ENCODE measurements around the gene FOXO4.

The FOXO4 gene

GRCh38 chrX:71102292-71102691, 6.6 kb downstream of the FOXO4 start:
- DNase-seq (ENCODE audit: low spot score), result no peak
- TF ChIP-seq CTCF (IDR thresholded peaks at IDR 0.05; ENCODE audit: poor library complexity, severe bottlenecking), result no peak
- no peak overlapping the region for H3K27ac ChIP-seq (ENCODE audit: poor library complexity, severe bottlenecking)
- no peaks in the 10 kb centered on the region for H3K4me1 ChIP-seq (ENCODE audit: insufficient read depth, poor library complexity, severe bottlenecking)
- H3K4me3 ChIP-seq (ENCODE audit: severe bottlenecking), result no peak overlapping the region
- no peak for ATAC-seq (ENCODE audit: low read depth)
- H3K36me3 ChIP-seq (ENCODE audit: low read depth), result no peaks in the 10 kb centered on the region
- H3K27me3 ChIP-seq (ENCODE audit: insufficient read depth, poor library complexity, severe bottlenecking), result no peaks in the 10 kb centered on the region
- no peaks in the 10 kb centered on the region for H3K9me3 ChIP-seq (ENCODE audit: severe bottlenecking)

- Histone ChIP-seq H3K27me3 (ENCODE audit: insufficient read depth, poor library complexity, severe bottlenecking) (no peaks in the 10 kb centered on the region), H3K4me3 (ENCODE audit: severe bottlenecking) (no peak overlapping the region), H3K27ac (ENCODE audit: poor library complexity, severe bottlenecking) (no peak overlapping the region), H3K4me1 (ENCODE audit: insufficient read depth, poor library complexity, severe bottlenecking) (no peaks in the 10 kb centered on the region), H3K36me3 (ENCODE audit: low read depth) (no peaks in the 10 kb centered on the region), H3K9me3 (ENCODE audit: severe bottlenecking) (no peaks in the 10 kb centered on the region)
- no peak for DNase-seq (ENCODE audit: low spot score)
- TF ChIP-seq CTCF (IDR thresholded peaks at IDR 0.05; ENCODE audit: poor library complexity, severe bottlenecking), result no peak
- no peak for ATAC-seq (ENCODE audit: low read depth)
These were observed 7.7 kb downstream of the FOXO4 start for GRCh38 chrX:71103110-71103983.

GRCh38 chrX:71105628-71106027, 10.0 kb downstream of the FOXO4 start:
- no peaks in the 10 kb centered on the region for H3K36me3 ChIP-seq (ENCODE audit: low read depth)
- no peaks in the 10 kb centered on the region for H3K4me1 ChIP-seq (ENCODE audit: insufficient read depth, poor library complexity, severe bottlenecking)
- DNase-seq (ENCODE audit: low spot score), result no peak
- no peaks in the 10 kb centered on the region for H3K27me3 ChIP-seq (ENCODE audit: insufficient read depth, poor library complexity, severe bottlenecking)
- TF ChIP-seq CTCF (IDR thresholded peaks at IDR 0.05; ENCODE audit: poor library complexity, severe bottlenecking), result no peak
- no peak overlapping the region for H3K27ac ChIP-seq (ENCODE audit: poor library complexity, severe bottlenecking)
- no peaks in the 10 kb centered on the region for H3K9me3 ChIP-seq (ENCODE audit: severe bottlenecking)
- no peak for ATAC-seq (ENCODE audit: low read depth)
- H3K4me3 ChIP-seq (ENCODE audit: severe bottlenecking), result no peak overlapping the region

GRCh38 chrX:71106427-71106826, 10.8 kb downstream of the FOXO4 start, which contains the start of gene CXorf65:
Gene CXorf65 (minus strand): TSS chrX:71106740. CDS start chrX:71106556, 184 bp downstream.
- no peak for TF ChIP-seq CTCF (IDR thresholded peaks at IDR 0.05; ENCODE audit: poor library complexity, severe bottlenecking)
- H3K9me3 ChIP-seq (ENCODE audit: severe bottlenecking), result no peaks in the 10 kb centered on the region
- H3K4me1 ChIP-seq (ENCODE audit: insufficient read depth, poor library complexity, severe bottlenecking), result no peaks in the 10 kb centered on the region
- H3K27ac ChIP-seq (ENCODE audit: poor library complexity, severe bottlenecking), result no peak within 1 kb of the TSS
- DNase-seq (ENCODE audit: low spot score), result no peak
- H3K27me3 ChIP-seq (ENCODE audit: insufficient read depth, poor library complexity, severe bottlenecking), result no peaks in the 10 kb centered on the region
- ATAC-seq (ENCODE audit: low read depth), result no peak
- H3K36me3 ChIP-seq (ENCODE audit: low read depth), result no peaks in the 10 kb centered on the region
- H3K4me3 ChIP-seq (ENCODE audit: severe bottlenecking), result no peak within 1 kb of the TSS

GRCh38 chrX:71107245-71107644, 11.6 kb downstream of the FOXO4 start:
- no peaks in the 10 kb centered on the region for H3K4me1 ChIP-seq (ENCODE audit: insufficient read depth, poor library complexity, severe bottlenecking)
- no peaks in the 10 kb centered on the region for H3K36me3 ChIP-seq (ENCODE audit: low read depth)
- ATAC-seq (ENCODE audit: low read depth) (no peak), DNase-seq (ENCODE audit: low spot score) (no peak)
- no peak overlapping the region for H3K27ac ChIP-seq (ENCODE audit: poor library complexity, severe bottlenecking)
- H3K4me3 ChIP-seq (ENCODE audit: severe bottlenecking), result no peak overlapping the region
- no peak for TF ChIP-seq CTCF (IDR thresholded peaks at IDR 0.05; ENCODE audit: poor library complexity, severe bottlenecking)
- H3K9me3 ChIP-seq (ENCODE audit: severe bottlenecking), result no peaks in the 10 kb centered on the region
- H3K27me3 ChIP-seq (ENCODE audit: insufficient read depth, poor library complexity, severe bottlenecking), result no peaks in the 10 kb centered on the region
